ENCODE data around the gene GGPS1.

DNA sequence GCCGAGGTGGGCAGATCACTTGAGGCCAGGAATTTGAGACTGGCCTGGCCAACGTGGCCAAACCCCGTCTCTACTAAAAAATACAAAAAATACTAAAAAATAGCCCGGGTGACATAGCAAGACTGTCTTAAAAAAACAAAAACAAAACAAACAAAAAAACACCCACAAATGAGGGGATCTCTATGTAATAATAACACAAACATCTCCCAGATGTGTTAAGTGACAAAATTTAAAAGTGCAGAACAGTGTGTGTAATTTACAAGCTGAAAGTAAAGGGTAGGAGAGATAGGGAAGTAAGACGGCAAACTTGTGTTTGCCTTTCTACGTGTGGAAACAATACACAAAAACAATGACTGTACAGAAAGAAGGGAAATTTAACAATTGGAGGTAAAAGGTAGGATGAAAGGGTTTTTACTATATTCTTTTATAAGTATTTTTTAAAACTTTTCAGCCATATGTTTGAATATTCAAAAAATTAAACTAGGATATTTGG is 36.7 kb upstream of the GGPS1 start:
- TF ChIP-seq, protein P1, sequence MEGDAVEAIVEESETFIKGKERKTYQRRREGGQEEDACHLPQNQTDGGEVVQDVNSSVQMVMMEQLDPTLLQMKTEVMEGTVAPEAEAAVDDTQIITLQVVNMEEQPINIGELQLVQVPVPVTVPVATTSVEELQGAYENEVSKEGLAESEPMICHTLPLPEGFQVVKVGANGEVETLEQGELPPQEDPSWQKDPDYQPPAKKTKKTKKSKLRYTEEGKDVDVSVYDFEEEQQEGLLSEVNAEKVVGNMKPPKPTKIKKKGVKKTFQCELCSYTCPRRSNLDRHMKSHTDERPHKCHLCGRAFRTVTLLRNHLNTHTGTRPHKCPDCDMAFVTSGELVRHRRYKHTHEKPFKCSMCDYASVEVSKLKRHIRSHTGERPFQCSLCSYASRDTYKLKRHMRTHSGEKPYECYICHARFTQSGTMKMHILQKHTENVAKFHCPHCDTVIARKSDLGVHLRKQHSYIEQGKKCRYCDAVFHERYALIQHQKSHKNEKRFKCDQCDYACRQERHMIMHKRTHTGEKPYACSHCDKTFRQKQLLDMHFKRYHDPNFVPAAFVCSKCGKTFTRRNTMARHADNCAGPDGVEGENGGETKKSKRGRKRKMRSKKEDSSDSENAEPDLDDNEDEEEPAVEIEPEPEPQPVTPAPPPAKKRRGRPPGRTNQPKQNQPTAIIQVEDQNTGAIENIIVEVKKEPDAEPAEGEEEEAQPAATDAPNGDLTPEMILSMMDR (IDR thresholded peaks at IDR 0.05) = no peak
- TF ChIP-seq POLR2A (IDR thresholded peaks at IDR 0.05) (no peak), POLR2AphosphoS5 (IDR thresholded peaks at IDR 0.05; ENCODE audit: insufficient read depth in 1 of 2, low read depth in 1 of 2) (no peak)

Data from vagina (tissue), 2 donors.